Measurements from ENCODE around the gene LIPA.

The LIPA gene

DNA sequence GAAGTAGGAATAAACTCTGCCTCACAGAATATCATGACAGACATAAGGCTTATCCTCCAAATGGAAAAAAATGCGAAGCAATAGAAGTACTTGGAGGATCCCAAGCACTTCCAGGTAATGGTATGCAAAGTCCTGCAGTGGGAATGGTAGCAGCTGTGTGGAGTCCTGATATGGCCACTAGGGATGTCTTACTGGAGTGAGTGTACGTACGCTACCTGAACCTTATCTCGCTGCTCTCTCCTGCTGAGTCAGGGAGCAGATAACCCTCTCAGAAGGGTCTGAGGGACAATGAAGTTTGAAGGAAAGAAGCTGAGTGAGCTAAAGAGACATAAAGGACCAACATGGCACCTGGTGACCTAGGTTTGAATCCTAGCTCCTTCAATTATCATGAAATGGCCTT lies 86.7 kb downstream of the LIPA start:
- no peak for DNase-seq (ENCODE audit: low read depth in 2 of 2)

DNA sequence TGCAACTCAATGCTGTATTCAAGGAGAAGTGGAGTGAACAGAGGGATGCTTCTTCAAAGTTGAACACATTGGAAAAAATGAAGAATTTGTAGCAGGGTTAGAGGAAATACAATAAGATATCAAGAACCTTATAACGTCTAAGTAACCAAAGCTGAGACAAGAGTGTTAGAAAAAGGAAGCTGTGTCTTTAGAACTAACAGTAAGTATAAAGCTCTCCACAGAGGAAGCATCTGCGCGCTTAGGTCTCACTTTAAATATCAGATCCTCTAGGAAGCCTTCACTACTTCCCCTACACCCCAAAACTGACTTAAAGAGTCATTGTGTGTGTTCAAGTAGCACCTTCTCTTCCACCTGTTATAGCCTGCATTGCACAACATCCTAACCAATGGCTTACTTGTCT lies 87.5 kb downstream of the LIPA start:
- DNase-seq (ENCODE audit: low read depth in 2 of 2): no peak
